ENCODE results near the gene TMEM185B. TPM values are rescaled to one million over a fixed set of nuclear protein-coding genes. Genes with fewer than 3 reads are reported as not detected.

Gene TMEM185B
- total and polyA plus RNA-seq, 7 experiments from 2014 or later = 14.9 to 36.8 (median 19.5) TPM

DNA sequence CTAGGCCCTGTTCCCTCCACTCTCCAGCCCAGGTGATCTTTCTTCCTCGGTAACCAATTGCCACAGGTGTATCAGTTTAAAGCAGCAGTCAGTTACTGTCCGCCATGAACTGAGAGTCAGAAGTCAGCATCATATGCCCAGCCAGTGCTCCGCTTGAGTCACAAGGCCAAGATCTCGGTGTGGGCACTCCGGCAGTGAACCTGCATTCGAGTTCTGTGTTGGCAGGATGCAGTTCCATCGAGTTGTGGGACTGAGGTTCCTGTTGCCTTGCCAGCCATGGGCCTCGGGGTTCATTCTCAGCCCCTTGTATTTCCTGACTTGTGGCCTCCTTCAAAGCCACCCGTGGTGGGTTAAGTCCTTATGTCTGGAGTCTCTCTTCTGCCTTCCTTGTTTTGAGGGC lies 3.1 kb upstream of the TMEM185B start:
- Histone ChIP-seq H3K4me1 (ENCODE audit: control insufficient read depth in 2 of 2, insufficient read depth in 2 of 2, low read length in 2 of 2) (peaks cover 33 to 35% of the 10 kb centered on the region in 2 donors), H3K36me3 (ENCODE audit: control insufficient read depth in 2 of 3, insufficient read depth in 3 of 3, low read length in 3 of 3) (no peaks in the 10 kb centered on the region), H3K4me3 (ENCODE audit: low read length) (no peak overlapping the region), H3K9me3 (ENCODE audit: control insufficient read depth in 2 of 3, low read length in 3 of 3) (peaks cover 0 to 8% (median 0%) of the 10 kb centered on the region in 3 experiments), H3K27me3 (ENCODE audit: control insufficient read depth in 2 of 2, insufficient read depth in 2 of 2, low read length in 2 of 2) (no peaks in the 10 kb centered on the region), H3K27ac (ENCODE audit: low read depth, low read length) (no peak overlapping the region)
- no peak for DNase-seq
- Mint-ChIP-seq H3K9me3 (peaks cover 0 to 14% (median 5%) of the 10 kb centered on the region in 11 donors), H3K4me3 (peak overlapping the region in 2 of 10 donors; percentile 47 to 93), H3K36me3 (peaks cover 0 to 54% (median 11%) of the 10 kb centered on the region in 5 donors), H3K27me3 (no peaks in the 10 kb centered on the region), H3K4me1 (peaks cover 30 to 76% (median 72%) of the 10 kb centered on the region in 7 donors), H3K27ac (peak overlapping the region in 7 of 9 donors; percentile 60 to 87 (median 77))
- ATAC-seq = no peak
- ChIA-PET POLR2A (interaction anchor here (1.0 to 2.0 kb wide), 2 partner anchors 50 to 87 kb away, joined by 3 to 8 read pairs; no protein-coding TSS in a partner anchor), CTCF (no interaction called here)
- intact Hi-C loops (cut with micrococcal nuclease) = no loop called here

DNA sequence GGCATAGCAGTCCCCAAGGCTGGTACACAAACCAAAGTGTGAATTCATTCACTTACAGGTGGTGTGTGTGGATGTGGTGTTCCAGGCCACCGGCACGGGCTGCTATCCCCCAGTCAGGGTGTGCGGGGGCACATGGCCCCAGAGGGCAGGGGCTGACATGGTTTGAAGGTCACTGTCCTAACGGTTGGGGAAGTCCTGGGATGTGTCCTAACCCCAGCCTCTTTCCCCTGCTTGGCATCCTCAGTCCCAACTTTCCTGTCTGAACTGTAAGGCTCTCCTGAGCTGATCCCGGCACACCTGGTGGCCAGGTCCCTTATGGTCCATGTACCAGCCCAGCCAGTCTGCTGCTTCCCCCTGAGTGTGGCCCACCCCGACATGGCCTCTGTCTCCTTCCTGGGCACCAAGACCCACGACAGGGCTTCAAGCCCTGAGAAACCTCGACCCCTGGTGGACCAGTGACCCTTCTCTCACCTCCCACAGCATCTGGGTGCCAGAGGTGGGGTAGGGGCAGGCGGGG lies 2.4 kb upstream of the TMEM185B start:
- DNase-seq = no peak
- H3K9me3 Mint-ChIP-seq = peaks cover 0 to 21% (median 11%) of the 10 kb centered on the region in 11 donors
- peaks cover 26 to 28% of the 10 kb centered on the region in 2 donors for H3K4me1 ChIP-seq (ENCODE audit: control insufficient read depth in 2 of 2, insufficient read depth in 2 of 2, low read length in 2 of 2)
- peaks cover 0 to 8% (median 0%) of the 10 kb centered on the region in 3 experiments for H3K9me3 ChIP-seq (ENCODE audit: control insufficient read depth in 2 of 3, low read length in 3 of 3)
- H3K27ac Mint-ChIP-seq = peak overlapping the region in 4 of 9 donors; percentile 13 to 52 (median 28)
- H3K4me3 ChIP-seq (ENCODE audit: low read length) = no peak overlapping the region
- no peak for ATAC-seq
- intact Hi-C loops (cut with micrococcal nuclease) = no loop called here
- peaks cover 6 to 54% (median 18%) of the 10 kb centered on the region in 5 donors for H3K36me3 Mint-ChIP-seq
- H3K4me3 Mint-ChIP-seq = peak overlapping the region in 1 of 10 donors; percentile 25
- CTCF ChIA-PET = interaction anchor here (1.1 kb wide), 1 partner anchor 49 kb away, joined by 5 read pairs; no protein-coding TSS in a partner anchor
- H3K27me3 ChIP-seq (ENCODE audit: control insufficient read depth in 2 of 2, insufficient read depth in 2 of 2, low read length in 2 of 2) = no peaks in the 10 kb centered on the region
- H3K4me1 Mint-ChIP-seq = peaks cover 30 to 77% (median 72%) of the 10 kb centered on the region in 7 donors
- no peaks in the 10 kb centered on the region for H3K36me3 ChIP-seq (ENCODE audit: control insufficient read depth in 2 of 3, insufficient read depth in 3 of 3, low read length in 3 of 3)
- H3K27ac ChIP-seq (ENCODE audit: low read depth, low read length) = no peak overlapping the region
- POLR2A ChIA-PET = interaction anchor here (1.0 to 2.0 kb wide), 2 partner anchors 49 to 88 kb away, joined by 3 to 8 read pairs; no protein-coding TSS in a partner anchor
- H3K27me3 Mint-ChIP-seq = no peaks in the 10 kb centered on the region

- CTCF ChIA-PET = interaction anchor here (1.1 kb wide), 1 partner anchor 48 kb away, joined by 5 read pairs; no protein-coding TSS in a partner anchor
- Histone ChIP-seq H3K4me3 (ENCODE audit: low read length) (no peak overlapping the region), H3K9me3 (ENCODE audit: control insufficient read depth in 2 of 3, low read length in 3 of 3) (peaks cover 0 to 8% (median 0%) of the 10 kb centered on the region in 3 experiments), H3K27me3 (ENCODE audit: control insufficient read depth in 2 of 2, insufficient read depth in 2 of 2, low read length in 2 of 2) (no peaks in the 10 kb centered on the region), H3K36me3 (ENCODE audit: control insufficient read depth in 2 of 3, insufficient read depth in 3 of 3, low read length in 3 of 3) (no peaks in the 10 kb centered on the region), H3K27ac (ENCODE audit: low read depth, low read length) (no peak overlapping the region), H3K4me1 (ENCODE audit: control insufficient read depth in 2 of 2, insufficient read depth in 2 of 2, low read length in 2 of 2) (peaks cover 23% of the 10 kb centered on the region in 2 donors)
- H3K36me3 Mint-ChIP-seq = peaks cover 7 to 54% (median 24%) of the 10 kb centered on the region in 5 donors
- peak overlapping the region; percentile 36 to 91 (median 65) for H3K27ac Mint-ChIP-seq
- no peaks in the 10 kb centered on the region for H3K27me3 Mint-ChIP-seq
- ATAC-seq = no peak
- no peak for DNase-seq
- POLR2A ChIA-PET = interaction anchor here (0.7 to 2.0 kb wide), 3 partner anchors 9 to 49 kb away, joined by 3 to 8 read pairs (median 4); no protein-coding TSS in a partner anchor
- H3K9me3 Mint-ChIP-seq = peaks cover 0 to 27% (median 12%) of the 10 kb centered on the region in 11 donors
- H3K4me1 Mint-ChIP-seq = peaks cover 34 to 80% (median 71%) of the 10 kb centered on the region in 7 donors
- H3K4me3 Mint-ChIP-seq = peak overlapping the region; percentile 72 to 89 (median 86)
- intact Hi-C loops (cut with micrococcal nuclease) = no loop called here
Measured at GRCh38 chr2:120224735-120225548, 1.7 kb upstream of the TMEM185B start.

DNA sequence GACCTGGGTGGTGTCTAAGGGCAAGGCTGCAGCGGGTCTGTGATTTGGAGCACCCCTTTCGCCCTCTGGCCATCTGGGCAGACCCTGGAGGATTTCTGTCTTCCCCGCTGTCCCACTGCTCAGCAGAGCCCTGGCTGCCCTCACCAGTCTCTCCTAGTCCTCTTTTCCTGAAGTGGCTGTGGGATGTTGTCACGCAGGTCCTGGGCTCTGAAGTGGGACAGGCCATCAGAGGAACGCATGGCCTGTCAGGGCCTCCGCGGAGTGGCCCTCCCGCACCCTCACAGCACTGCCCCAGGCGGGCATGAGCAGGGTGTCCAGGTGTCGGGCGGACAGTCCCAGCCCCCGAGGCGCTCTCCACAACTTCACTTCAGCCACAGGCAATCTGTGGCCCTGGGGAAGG lies 1.1 kb upstream of the TMEM185B start:
- peak overlapping the region; percentile 59 to 92 (median 86) for H3K27ac Mint-ChIP-seq
- no peaks in the 10 kb centered on the region for H3K27me3 ChIP-seq (ENCODE audit: control insufficient read depth in 2 of 2, insufficient read depth in 2 of 2, low read length in 2 of 2)
- peaks cover 34 to 73% (median 66%) of the 10 kb centered on the region in 7 donors for H3K4me1 Mint-ChIP-seq
- H3K4me1 ChIP-seq (ENCODE audit: control insufficient read depth in 2 of 2, insufficient read depth in 2 of 2, low read length in 2 of 2) = peaks cover 21 to 23% of the 10 kb centered on the region in 2 donors
- no peaks in the 10 kb centered on the region for H3K36me3 ChIP-seq (ENCODE audit: control insufficient read depth in 2 of 3, insufficient read depth in 3 of 3, low read length in 3 of 3)
- no peak overlapping the region for H3K27ac ChIP-seq (ENCODE audit: low read depth, low read length)
- peak overlapping the region; percentile 74 for H3K4me3 ChIP-seq (ENCODE audit: low read length)
- peaks cover 0 to 15% (median 0%) of the 10 kb centered on the region in 3 experiments for H3K9me3 ChIP-seq (ENCODE audit: control insufficient read depth in 2 of 3, low read length in 3 of 3)
- POLR2A ChIA-PET = interaction anchor here (0.5 to 2.0 kb wide), 4 partner anchors 28 to 89 kb away, joined by 4 to 8 read pairs (median 4); no protein-coding TSS in a partner anchor
- CTCF ChIA-PET = no interaction called here
- peaks cover 0 to 33% (median 12%) of the 10 kb centered on the region in 11 donors for H3K9me3 Mint-ChIP-seq
- H3K4me3 Mint-ChIP-seq = peak overlapping the region; percentile 82 to 89 (median 87)
- no peak for ATAC-seq
- H3K27me3 Mint-ChIP-seq = no peaks in the 10 kb centered on the region
- peaks cover 7 to 54% (median 29%) of the 10 kb centered on the region in 5 donors for H3K36me3 Mint-ChIP-seq
- intact Hi-C loops (cut with micrococcal nuclease) = no loop called here
- no peak for DNase-seq

- peak overlapping the region; percentile 73 to 91 (median 84) for H3K4me3 Mint-ChIP-seq
- Histone ChIP-seq H3K9me3 (ENCODE audit: control insufficient read depth in 2 of 3, low read length in 3 of 3) (peaks cover 0 to 16% (median 0%) of the 10 kb centered on the region in 3 experiments), H3K4me3 (ENCODE audit: low read length) (peak overlapping the region; percentile 74), H3K27me3 (ENCODE audit: control insufficient read depth in 2 of 2, insufficient read depth in 2 of 2, low read length in 2 of 2) (no peaks in the 10 kb centered on the region), H3K36me3 (ENCODE audit: control insufficient read depth in 2 of 3, insufficient read depth in 3 of 3, low read length in 3 of 3) (no peaks in the 10 kb centered on the region), H3K27ac (ENCODE audit: low read depth, low read length) (peak overlapping the region; percentile 94), H3K4me1 (ENCODE audit: control insufficient read depth in 2 of 2, insufficient read depth in 2 of 2, low read length in 2 of 2) (peaks cover 17 to 23% of the 10 kb centered on the region in 2 donors)
- intact Hi-C loops (cut with micrococcal nuclease) = loop anchor here (1.0 to 2.0 kb wide), 12 partner anchors 10 to 856 kb away; partner anchors contain the start of genes C2orf76 (in 2 of the 2), DBI (in 2 of the 2), PTPN4 (in 2 of the 2) and RALB (in 2 of the 2)
- peaks cover 34 to 66% (median 48%) of the 10 kb centered on the region in 7 donors for H3K4me1 Mint-ChIP-seq
- H3K27me3 Mint-ChIP-seq = no peaks in the 10 kb centered on the region
- POLR2A ChIA-PET = interaction anchor here (1.0 to 3.6 kb wide), 11 partner anchors 9 to 464 kb away, joined by 3 to 28 read pairs (median 5); partner anchors contain the start of gene RALB
- CTCF ChIA-PET = interaction anchor here (1.1 kb wide), 2 partner anchors 12 to 91 kb away, joined by 3 to 4 read pairs; no protein-coding TSS in a partner anchor
- peak overlapping the region; percentile 62 to 91 (median 89) for H3K27ac Mint-ChIP-seq
- ATAC-seq = no peak
- H3K9me3 Mint-ChIP-seq = peaks cover 0 to 43% (median 20%) of the 10 kb centered on the region in 11 donors
- peak in 2 of 9 donors; percentile 15 to 20 for DNase-seq
- peaks cover 7 to 52% (median 45%) of the 10 kb centered on the region in 5 donors for H3K36me3 Mint-ChIP-seq
Measured at GRCh38 chr2:120222186-120223033, 790 bp downstream of the TMEM185B start.
